HTR-8/SVneo (cell line): ENCODE measurements around the gene ZNF80.
"Not testable (repeated sequence)": the region's sequence is repeated elsewhere in the genome, so short reads cannot be mapped to it uniquely, and the experiment has no call there.

Experiments
- DNase-seq: peaks from one replicate; pipeline ENCODE4 v3.0.0; 2011; ENCODE audit warnings: low spot score, mixed read lengths; ENCODE audit not compliant: insufficient read length
- FAIRE-seq: peaks from 2 replicates; lab custom pipeline; 2011; peaks lifted over from hg19 to GRCh38; lab: Jason Lieb, UNC

Gene ZNF80

DNA sequence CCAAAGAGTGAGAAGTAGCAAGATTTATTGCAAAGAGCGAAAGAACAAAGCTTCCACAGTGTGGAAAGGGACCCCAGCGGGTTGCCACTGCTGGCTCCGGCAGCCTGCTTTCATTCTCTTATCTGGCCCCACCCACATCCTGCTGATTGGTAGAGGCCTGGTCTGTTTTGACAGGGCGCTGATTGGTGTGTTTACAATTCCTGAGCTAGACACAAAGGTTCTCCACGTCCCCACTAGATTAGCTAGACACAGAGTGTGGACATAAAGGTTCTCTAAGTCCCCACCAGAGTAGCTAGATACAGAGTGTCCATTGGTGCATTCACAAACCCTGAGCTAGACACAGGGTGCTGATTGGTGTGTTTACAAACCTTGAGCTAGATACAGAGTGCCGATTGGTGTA is at the start of gene ZNF80:
Gene ZNF80 (minus strand): TSS at position 101 of the 400 bp plus-strand sequence. CDS start 504 bp downstream, outside the sequence.
- not testable (repeated sequence) for DNase-seq, FAIRE-seq

DNA sequence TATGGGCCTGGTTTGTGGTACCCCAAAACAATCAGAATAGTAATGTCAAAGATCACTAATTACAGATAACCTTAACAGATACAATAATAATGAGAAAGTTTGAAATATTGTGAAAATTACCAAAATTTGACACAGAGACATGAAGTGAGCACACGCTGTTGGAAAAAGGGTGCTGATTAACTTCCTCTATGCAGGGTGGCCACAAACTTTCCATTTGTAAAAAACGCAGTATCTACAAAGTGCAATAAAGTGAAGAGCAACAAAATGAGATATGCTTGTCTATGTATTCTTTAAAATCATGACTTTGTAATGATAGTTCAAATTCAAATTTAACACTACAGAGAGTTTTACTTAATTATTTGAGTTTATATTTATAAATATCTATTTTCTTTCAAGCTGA is 48.9 kb upstream of the ZNF80 start:
- no peak for DNase-seq

DNA sequence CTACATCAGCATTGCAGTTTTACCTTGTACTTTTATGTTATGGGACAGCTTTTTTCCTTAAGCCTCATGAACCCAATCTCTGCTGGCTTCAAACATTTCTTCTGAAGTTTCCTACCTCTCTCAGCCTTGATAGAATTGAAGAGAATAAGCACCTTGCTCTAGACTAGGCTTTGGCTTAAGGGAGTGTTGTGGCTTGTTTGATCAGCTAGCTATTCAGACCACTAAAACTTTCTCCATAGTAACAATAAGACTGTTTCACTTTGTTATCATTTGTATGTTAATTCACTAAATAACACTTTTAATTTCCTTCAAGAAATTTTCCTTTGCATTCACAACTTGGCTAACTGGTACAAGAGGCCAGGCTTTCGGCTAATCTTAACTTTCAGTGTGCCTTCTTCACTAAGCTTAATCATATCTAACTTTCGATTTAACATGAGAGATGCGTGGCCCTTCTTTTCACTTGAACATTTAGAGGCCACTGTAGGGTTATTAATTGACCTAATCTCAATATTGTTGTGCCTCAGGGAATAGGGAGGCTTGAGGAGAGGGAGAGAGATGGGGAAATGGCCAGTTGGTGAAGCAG is 48.4 kb upstream of the ZNF80 start:
- FAIRE-seq (no peak), DNase-seq (no peak)

More for the DNA sequence above, 48.9 kb upstream of the ZNF80 start:
- FAIRE-seq = no peak

DNA sequence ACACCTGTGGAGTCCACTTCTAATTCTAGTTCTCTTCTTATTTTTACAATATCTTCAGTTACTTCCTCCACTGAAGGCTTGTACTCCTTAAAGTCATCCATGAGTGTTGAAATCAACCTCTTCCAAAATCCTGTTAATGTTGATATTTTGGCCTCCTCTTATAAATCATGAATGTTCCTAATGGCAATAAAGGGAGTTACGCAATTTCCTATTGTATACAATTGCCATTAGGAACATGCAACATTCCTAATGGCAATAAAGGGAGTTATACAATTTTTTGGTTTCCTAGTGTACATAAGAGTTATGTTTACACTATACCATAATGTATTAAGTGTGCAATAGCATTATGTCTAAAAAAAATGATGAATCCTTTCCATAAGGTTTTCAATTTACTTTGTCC is 47.3 kb upstream of the ZNF80 start:
- no peak for FAIRE-seq
- DNase-seq = no peak

DNA sequence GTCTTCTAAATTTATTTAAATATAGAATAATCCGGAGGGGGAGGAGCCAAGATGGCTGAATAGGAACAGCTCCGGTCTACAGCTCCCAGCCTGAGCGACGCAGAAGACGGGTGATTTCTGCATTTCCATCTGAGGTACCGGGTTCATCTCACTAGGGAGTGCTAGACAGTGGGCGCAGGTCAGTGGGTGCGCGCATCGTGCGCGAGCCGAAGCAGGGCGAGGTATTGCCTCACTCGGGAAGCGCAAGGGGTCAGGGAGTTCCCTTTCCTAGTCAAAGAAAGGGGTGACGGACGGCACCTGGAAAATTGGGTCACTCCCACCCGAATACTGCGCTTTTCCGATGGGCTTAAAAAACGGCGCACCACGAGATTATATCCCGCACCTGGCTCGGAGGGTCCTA is 39.5 kb upstream of the ZNF80 start:
- DNase-seq, FAIRE-seq: not testable (repeated sequence)

DNA sequence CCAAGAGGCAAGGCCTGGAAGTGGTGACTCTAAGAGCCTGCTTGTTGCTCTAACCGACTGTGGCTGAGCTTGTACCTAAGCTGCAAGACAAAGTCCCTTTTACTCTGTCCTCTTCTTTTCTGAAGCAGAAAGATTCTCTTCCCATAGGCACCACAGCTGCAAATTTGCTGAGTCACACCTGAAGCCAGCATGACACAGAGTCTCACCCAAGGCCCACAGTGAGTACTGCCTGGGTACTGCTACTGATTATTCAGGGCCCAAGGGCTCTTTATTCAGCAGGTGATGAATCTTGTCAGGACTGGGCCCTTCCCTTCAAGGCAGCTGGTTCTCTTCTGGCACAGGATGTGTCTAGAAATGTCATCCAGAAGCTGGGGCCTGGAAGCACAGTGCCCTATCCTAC is 37.6 kb upstream of the ZNF80 start:
- no peak for FAIRE-seq
- DNase-seq = no peak

DNA sequence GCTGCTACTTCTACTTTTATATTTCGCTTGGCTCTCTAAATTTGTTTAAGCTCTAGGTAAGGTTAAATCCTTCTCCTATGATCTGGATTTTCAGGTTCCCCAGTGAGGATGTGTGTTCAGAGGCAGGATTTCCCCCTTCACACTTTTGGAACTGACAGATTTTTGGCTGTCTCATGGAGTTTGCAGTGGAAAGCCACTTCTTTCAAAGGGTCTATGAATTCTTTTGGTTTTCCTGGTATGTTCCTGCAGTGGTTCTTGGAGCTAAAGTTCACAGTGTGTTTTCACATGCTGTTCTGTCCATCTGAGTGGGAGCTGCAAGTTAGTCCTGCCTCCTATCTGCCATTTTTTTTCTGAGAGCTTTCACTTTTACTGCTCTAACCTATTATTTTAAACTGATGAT is 34.9 kb upstream of the ZNF80 start:
- FAIRE-seq (no peak), DNase-seq (no peak)

DNA sequence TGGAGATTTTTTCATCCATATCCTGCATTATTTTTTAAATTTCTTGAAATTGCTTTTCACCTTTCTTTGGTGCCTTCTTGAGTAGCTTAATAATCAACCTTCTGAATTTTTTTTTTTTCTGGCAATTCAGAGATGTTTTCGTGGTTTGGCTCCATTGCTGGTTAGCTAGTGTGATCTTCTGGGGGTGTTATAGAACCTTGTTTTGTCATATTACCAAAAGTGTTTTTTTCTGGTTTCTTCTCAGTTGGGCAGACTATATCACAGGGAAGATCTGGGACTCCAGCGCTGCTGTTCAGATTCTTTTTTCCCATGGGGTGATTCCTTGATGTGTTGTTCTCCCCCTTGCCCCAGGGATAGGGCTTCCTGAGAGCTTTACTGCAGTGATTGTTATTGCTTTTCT is 32.6 kb upstream of the ZNF80 start:
- no peak for FAIRE-seq
- no peak for DNase-seq

DNA sequence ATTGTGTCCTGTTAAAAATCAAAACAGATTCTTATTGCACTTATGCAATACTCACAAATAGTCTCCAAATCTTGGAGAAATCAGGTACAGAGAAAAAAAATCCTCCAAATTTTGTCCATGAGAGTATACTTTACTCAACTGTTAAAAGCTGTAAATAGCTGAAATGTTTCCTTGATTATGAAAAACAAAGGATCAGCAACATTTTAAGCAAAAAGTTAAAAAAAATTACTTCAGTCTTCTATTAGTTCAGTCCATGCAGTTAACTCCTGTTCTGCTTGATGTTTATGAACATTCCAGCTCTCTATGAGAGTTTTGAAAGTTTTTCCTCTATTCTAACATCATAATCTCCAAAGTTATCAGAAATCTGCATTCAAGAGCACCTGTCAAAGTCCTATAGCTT is 22.8 kb upstream of the ZNF80 start:
- no peak for FAIRE-seq
- no peak for DNase-seq

DNA sequence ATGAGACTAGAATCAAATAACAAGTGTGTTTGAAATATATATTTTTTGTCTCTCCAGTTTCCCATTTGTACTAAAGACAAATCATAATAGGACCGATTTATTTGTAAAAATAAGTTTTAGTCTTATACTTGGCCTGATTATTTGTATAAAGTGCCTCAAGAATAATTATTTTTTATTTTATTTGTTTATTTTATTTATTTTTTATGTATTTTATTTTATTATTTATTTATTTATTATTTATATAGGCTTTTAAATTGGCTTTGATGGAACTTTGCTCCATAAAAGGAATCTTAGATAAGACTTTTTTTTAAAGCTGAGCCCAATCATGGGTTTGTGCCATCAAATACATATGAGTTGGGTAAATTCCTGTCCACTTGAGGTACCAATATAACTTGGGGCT is 22.2 kb upstream of the ZNF80 start:
- no peak for DNase-seq
- no peak for FAIRE-seq

DNA sequence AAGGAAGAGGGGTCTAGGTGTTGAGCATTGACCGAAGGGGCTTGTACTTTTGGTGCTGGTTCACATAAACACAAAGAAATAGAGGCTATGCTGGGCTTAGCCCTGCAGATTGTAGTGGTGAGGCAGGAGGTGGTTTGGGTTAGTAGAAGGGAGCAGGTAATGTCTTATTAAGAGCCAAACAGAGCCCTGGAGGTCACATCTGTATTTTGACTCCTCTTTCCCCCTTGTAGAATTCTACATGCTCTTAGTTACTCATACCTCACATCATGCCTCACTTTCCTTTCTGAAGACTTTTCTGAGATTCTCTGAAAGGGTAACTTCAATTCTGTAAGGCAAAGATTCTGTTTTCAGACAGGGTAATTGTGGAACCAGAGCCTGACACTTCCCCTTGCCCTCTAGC is 16.1 kb upstream of the ZNF80 start:
- FAIRE-seq (no peak), DNase-seq (no peak)

DNA sequence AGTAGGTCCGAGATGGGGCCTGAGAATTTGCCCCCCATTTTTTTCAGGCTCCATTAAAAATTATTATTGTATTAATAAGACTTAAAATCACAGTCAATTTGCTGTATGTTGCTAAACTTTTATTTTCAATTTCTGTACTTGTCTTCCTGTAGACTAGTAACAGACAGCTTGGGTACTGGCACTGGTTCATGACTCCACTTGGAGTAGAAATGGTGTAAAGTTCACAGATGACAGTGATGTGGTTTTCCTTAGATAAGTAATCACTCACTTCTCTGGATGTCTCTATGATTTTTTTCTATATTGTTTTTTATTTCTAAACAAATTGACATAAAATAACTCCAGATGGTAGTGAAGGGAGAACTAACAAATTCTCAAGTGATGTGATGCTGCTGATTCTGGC is 15.6 kb upstream of the ZNF80 start:
- no peak for DNase-seq
- no peak for FAIRE-seq

DNA sequence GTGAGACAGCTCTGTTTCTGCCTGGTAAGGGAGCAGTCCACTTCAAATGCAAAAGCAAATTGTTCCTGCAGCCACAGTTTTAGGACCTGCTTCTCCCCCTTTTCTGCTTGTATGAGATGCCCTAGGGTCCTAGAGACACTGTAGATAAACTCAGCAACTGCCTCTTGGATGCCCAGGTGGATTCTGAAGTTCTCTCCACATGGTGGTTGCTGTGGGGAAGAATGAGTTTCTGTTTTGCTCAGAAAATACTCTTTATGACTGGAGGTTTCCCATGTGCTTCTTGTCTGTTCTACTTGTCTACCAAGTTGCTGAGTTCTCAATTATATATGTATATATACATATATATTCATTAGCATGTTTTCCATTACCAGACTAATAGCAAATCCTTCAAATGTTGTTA is 5.6 kb upstream of the ZNF80 start:
- no peak for FAIRE-seq
- DNase-seq = no peak

DNA sequence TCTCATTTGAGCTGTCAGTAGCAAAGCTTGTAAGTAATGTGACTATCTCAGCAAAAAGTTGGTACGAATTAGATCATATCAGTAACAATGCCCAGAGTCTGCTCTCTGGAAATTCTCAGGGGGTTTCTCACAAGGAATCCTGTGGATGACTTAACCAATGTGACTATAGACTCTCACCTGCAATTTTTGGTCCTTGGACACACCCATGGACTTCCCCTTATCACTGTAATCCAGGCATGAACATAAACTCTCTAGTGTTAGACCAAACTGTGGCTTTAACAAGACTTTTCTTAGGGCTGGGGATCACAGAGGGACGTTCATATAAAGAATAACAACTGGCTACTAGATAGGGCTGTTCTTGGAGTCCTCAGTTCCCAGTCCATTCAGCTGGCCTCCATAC is 3.9 kb upstream of the ZNF80 start:
- no peak for FAIRE-seq
- DNase-seq = no peak

DNA sequence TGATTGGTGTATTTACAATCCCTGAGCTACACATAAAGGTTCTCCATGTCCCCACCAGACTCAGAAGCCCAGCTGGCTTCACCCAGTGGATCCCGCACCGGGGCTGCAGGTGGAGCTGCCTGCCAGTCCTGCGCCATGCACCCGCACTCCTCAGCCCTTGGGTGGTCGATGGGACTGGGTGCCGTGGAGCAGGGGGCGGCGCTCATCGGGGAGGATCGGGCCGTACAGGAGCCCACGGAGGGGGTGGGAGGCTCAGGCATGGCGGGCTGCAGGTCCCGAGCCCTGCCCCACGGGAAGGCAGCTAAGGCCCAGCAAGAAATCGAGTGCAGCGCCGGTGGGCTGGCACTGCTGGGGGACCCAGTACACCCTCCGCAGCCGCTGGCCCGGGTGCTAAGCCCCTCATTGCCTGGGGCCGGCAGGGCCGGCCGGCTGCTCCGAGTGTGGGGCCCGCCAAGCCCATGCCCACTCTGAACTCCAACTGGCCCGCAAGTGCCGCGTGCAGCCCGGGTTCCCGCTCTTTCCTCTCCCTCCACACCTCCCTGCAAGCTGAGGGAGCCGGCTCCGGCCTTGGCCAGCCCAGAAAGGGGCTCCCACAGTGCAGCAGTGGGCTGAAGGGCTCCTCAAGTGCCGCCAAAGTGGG is 888 bp upstream of the ZNF80 start:
- not testable (repeated sequence) for FAIRE-seq, DNase-seq

DNA sequence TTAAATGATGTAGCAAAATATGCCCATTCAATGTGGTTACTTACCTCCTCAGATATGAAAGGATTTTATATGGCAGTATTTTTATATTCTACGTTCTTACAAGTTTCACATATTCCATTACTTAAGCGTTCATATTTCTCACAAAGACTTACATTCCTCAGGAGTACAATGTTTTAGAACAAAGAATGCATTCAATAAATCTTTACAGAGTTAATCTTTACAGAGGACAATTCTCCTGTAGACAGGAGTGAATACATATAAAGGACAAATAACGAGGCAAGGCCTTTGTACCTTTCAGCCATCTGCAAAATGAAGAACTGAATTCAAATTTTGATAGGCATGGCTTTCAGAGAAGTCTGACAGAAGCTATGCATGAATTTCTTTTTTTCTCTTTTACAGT is 1.9 kb downstream of the ZNF80 start:
- DNase-seq = no peak
- FAIRE-seq = no peak

DNA sequence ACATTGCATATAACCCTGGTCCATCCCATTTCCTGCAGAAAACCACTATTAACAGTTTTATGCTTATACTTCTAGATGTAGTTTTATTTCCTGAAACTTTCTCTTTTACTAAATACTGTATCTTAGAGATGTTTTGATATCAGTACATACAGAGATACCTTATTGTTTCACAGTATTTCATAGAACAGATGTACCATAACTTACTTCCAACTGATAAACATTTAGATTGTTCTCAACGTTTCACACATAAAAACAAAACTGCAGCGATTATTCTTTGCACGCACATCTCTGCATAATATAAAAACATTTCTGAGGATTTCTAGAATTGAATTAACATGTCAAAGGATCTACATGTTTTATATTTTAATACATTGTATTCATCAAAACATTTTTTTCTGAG is 2.6 kb downstream of the ZNF80 start:
- FAIRE-seq (no peak), DNase-seq (no peak)

DNA sequence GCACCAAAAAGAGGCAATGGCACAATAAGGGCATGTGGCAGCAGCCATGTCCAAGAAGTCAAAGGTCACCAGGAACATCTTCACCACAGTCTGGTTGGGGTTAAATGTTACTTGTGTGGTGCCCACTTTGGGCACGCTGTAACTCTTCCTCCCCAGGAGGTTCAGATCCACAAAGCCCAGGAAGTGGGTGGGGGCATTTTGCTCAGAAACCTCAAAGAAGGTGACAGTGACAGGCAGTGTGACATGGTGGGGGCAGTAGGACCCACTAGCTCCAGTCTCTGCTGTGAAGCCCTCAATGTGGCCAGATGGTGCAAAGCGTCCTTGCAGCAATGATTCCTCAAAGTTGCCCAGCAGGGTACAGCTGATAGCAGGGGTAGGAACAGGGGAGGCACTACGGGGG is 5.8 kb downstream of the ZNF80 start:
- DNase-seq (no peak), FAIRE-seq (no peak)

DNA sequence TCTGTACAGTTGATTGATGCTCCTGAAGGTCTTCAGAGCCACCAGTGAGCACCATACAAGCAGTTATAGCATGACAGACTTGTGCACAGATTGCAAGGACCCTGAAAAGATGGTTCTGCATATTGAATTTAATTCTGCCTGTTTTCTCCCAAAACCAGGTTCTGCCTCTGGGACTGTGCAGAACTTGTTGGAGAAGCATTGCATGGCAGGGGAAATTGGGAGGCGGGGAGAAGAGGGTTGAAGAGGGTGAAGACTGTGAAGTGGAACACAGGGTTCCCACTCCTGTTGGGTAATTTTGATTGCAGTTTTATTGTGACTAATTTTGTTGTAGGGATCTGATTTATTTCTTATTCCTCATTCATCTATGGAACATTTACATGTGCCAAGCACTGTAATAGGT is 10.3 kb downstream of the ZNF80 start:
- FAIRE-seq (no peak), DNase-seq (no peak)

DNA sequence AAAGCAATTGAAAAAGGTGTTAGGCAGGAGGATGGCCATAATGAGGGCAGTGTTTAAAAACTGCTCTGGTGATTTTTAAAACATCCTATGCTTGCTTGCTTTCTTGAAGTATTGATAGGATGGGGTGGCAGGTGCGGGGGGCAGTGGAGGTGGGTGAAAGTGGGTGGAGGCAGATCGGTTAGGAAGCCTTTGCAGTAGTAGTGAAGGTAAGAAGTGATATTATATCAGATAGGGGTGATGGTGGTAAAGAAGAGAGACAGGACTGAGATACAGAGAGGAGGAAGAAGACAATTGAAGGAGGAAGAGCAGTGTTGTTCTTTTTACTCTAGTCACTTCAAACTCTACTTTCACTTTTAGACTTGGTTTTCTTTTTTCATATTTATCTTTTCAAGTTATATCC is 11.1 kb downstream of the ZNF80 start:
- no peak for FAIRE-seq
- DNase-seq = no peak

DNA sequence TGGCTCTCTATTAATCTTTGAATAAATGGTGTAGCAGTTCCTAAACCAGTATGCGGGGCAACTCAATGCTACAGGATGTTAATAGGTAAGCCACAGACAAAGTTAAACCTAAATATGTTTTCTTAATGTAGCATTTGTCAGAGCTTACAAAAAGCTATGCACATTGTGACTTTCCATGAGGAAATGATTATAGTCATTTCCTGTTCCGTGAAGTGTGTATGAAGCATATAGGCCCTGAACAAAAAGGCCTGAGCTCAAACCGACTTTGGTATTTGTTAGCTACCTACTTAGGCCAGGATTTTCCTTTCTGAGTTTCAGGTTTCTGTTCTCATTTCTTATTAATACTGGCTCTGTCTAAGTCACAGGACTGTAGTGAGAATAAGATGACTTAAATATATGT is 14.2 kb downstream of the ZNF80 start:
- FAIRE-seq (no peak), DNase-seq (no peak)

DNA sequence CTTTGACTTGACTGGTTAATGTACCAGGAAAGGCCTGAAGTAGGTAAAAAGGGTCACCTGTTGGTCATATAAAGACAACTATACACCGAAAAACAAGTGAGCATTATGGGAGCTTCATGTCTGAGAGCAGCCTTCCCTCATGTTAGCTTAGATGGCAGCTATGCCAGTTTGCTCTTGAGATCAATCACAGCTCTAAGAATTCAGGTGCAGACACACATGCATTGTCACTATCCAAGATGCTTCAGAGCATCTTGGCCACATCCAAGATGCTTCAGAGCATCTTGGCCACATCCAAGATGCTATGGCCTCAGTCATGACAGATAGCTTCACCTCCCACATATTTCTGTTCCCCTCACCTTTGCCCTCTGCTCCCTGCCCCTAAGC is 15.5 kb downstream of the ZNF80 start:
- FAIRE-seq (no peak), DNase-seq (no peak)
